Measurements from ENCODE around the gene KLC1.

The KLC1 gene

DNA sequence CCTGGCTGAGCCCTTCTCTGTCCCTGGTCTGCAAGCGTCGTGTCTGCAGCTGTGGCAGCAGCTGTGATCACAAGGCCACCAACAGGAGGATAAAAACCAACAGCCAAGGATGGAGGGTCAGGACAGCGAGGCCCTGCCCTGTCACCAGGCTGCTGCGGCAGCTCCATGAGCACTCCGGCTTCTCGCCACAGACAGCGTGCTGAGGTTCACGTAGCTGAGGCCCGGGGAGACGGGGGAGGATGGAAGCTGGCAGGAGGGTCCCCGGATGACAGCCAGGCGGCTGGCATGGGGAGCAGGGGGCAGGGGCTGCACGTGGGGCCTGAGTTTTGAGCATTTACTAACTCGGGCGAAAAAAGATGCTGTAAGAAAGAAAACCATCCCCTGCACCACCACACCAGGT is 80.8 kb downstream of the KLC1 start:
- TF ChIP-seq TAF1 (IDR thresholded peaks at IDR 0.05; ENCODE audit: borderline replicate concordance, insufficient read depth, low read length) (no peak), POLR2AphosphoS5 (IDR thresholded peaks at IDR 0.05; ENCODE audit: low read depth, low read length) (no peak), SIN3A (IDR thresholded peaks at IDR 0.05; ENCODE audit: borderline replicate concordance, insufficient read depth, low read length) (no peak)
- TF ChIP-seq, protein P1, sequence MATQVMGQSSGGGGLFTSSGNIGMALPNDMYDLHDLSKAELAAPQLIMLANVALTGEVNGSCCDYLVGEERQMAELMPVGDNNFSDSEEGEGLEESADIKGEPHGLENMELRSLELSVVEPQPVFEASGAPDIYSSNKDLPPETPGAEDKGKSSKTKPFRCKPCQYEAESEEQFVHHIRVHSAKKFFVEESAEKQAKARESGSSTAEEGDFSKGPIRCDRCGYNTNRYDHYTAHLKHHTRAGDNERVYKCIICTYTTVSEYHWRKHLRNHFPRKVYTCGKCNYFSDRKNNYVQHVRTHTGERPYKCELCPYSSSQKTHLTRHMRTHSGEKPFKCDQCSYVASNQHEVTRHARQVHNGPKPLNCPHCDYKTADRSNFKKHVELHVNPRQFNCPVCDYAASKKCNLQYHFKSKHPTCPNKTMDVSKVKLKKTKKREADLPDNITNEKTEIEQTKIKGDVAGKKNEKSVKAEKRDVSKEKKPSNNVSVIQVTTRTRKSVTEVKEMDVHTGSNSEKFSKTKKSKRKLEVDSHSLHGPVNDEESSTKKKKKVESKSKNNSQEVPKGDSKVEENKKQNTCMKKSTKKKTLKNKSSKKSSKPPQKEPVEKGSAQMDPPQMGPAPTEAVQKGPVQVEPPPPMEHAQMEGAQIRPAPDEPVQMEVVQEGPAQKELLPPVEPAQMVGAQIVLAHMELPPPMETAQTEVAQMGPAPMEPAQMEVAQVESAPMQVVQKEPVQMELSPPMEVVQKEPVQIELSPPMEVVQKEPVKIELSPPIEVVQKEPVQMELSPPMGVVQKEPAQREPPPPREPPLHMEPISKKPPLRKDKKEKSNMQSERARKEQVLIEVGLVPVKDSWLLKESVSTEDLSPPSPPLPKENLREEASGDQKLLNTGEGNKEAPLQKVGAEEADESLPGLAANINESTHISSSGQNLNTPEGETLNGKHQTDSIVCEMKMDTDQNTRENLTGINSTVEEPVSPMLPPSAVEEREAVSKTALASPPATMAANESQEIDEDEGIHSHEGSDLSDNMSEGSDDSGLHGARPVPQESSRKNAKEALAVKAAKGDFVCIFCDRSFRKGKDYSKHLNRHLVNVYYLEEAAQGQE (IDR thresholded peaks at IDR 0.05; ENCODE audit: insufficient read depth in 1 of 2, low read depth in 2 of 2, low read length in 2 of 2) = no peak

DNA sequence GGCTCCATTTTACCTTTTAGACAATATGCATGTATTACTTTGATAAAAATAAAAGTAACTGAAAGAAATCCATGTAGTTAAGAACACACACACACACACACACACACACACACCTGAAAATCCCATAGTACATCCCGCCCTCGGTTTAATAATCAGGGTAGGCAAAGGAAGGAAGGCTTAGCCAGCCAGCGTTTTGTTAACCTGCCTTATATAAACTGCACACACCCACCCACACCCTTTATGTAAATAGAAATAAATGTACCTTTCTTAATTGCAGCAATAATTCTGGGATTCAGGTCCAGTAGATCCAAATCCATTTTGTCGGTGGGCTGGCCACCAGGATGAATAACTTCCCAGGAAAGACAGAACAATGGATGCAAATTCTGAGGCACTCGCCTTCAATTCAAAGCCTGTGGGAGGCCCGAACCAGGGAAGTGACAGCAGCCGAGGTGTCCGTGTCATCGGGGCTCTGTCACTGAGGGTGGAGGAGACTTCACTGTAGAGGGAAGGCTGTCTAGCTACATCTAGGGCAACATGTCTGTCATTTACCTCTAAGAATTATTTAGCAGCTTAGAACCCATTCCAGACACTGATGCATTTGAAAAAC is 81.9 kb downstream of the KLC1 start:
- TF ChIP-seq POLR2AphosphoS5 (IDR thresholded peaks at IDR 0.05; ENCODE audit: low read depth, low read length) = no peak
- no peak for TF ChIP-seq FOXP2 (optimal IDR thresholded peaks at IDR 0.05; ENCODE audit: borderline replicate concordance, extremely low read depth, extremely low read length, insufficient read depth)
- TF ChIP-seq TAF1 (IDR thresholded peaks at IDR 0.05; ENCODE audit: borderline replicate concordance, insufficient read depth, low read length) = no peak
- TF ChIP-seq SIN3A (IDR thresholded peaks at IDR 0.05; ENCODE audit: borderline replicate concordance, insufficient read depth, low read length) = no peak
- TF ChIP-seq, protein P1 (IDR thresholded peaks at IDR 0.05; ENCODE audit: insufficient read depth in 1 of 2, low read depth in 2 of 2, low read length in 2 of 2) = no peak

DNA sequence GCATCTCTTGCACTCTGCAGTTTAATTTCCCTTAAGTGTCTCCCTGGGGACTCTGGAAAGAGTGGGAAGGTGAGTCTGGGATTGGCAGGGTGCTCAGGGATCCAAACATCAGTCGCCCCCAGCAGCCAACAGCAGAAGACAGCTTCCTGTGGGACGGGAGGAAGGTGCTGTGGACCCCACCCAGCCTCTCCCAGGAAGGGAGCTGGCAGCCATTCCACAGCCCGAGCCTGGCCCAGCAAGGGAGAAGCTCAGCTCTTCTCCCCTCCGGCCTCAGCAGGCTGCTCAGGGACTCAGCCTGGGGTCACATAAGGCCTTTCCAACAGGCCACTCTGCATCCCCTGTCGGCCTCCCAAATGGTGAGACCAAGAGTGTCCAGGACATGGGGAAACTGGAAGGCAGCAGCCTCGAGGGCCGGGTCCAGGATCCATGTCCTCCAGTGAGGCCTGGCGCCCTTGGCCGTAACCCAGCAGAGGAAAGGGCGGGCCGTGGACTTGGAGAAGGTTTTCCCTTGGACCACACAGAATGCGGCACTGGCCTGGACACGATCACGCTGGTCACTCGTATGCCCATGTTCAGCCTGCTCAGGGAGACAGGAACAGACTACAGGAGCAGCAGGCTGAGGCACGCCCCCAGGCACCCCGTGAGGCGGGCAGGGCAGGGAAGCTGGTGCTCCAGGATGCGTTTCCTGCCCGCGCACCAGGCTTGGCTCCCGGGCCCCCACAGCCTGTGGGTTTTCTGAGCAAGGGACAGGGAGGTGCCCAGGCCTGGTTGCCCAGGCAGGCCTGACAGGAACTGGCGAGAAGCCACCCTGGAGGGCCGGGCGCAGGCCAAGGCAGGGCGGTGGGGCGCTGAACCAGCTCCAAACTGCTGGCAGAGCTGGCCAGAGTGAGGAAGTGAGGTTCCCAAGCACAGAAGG is 82.8 kb downstream of the KLC1 start:
- TF ChIP-seq TAF1 (IDR thresholded peaks at IDR 0.05; ENCODE audit: borderline replicate concordance, insufficient read depth, low read length) = no peak
- no peak for TF ChIP-seq FOXP2 (optimal IDR thresholded peaks at IDR 0.05; ENCODE audit: borderline replicate concordance, extremely low read depth, extremely low read length, insufficient read depth)
- no peak for TF ChIP-seq POLR2AphosphoS5 (IDR thresholded peaks at IDR 0.05; ENCODE audit: low read depth, low read length)
- no peak for TF ChIP-seq SIN3A (IDR thresholded peaks at IDR 0.05; ENCODE audit: borderline replicate concordance, insufficient read depth, low read length)
- TF ChIP-seq, protein P1 (IDR thresholded peaks at IDR 0.05; ENCODE audit: insufficient read depth in 1 of 2, low read depth in 2 of 2, low read length in 2 of 2) = no peak

DNA sequence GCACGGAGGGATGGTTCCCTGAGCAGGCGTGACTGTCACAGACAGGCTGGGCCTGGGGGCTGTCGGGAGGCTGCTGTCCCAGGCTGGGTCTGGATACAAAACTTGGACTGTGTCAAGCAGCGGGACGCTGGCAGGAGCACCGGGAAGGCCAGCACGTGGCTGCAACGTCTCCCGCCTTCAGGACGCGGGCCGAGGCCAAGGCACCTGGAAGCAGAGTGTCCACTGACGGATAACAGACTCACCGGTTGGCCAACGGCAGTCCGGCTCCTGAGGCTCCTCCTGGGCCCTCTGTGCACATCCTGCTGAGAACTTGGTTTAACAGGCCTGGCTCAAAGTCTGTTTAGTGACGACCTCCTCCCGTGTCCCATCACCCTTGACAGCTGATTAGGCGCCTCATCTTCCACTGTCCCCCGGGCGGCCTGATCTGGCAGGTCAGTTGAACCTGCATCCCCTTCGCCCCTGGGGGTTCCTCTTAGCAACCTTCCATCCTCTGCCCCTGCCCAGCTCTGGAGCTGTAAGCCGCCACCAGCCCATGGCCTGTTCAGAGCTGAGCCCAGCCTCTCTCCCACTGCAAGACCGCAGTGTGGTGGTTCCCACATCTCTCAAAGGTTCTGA is 83.7 kb downstream of the KLC1 start:
- TF ChIP-seq POLR2AphosphoS5 (IDR thresholded peaks at IDR 0.05; ENCODE audit: low read depth, low read length) (no peak), FOXP2 (optimal IDR thresholded peaks at IDR 0.05; ENCODE audit: borderline replicate concordance, extremely low read depth, extremely low read length, insufficient read depth) (no peak), SIN3A (IDR thresholded peaks at IDR 0.05; ENCODE audit: borderline replicate concordance, insufficient read depth, low read length) (no peak), TAF1 (IDR thresholded peaks at IDR 0.05; ENCODE audit: borderline replicate concordance, insufficient read depth, low read length) (no peak)
- TF ChIP-seq, protein P1 (IDR thresholded peaks at IDR 0.05; ENCODE audit: insufficient read depth in 1 of 2, low read depth in 2 of 2, low read length in 2 of 2) = no peak
